Astrocyte (in vitro differentiated cells and primary cell): ENCODE data around the gene NOSTRIN. TPM values are rescaled to one million over a fixed set of nuclear protein-coding genes. Genes with fewer than 3 reads are reported as not detected.

Experiments used
- DNase-seq: peaks from one replicate; pipeline ENCODE4 v3.0.0-alpha.2; 2010; ENCODE audit warnings: low read depth
- FAIRE-seq: peaks from 2 replicates; lab custom pipeline; 2011; peaks lifted over from hg19 to GRCh38; lab: Jason Lieb, UNC
- H2AFZ ChIP-seq: 2 replicates; pipeline ENCODE4 v1.6.0; 2012; ENCODE audit warnings: low read depth, low read length, inconsistent platforms
- H3K27ac ChIP-seq: 2 replicates; pipeline ENCODE4 v1.5.1; 2011; ENCODE audit warnings: low read depth, low read length, inconsistent platforms
- H3K27me3 ChIP-seq: 2 replicates; pipeline ENCODE4 v1.6.0; 2011; ENCODE audit warnings: low read length, inconsistent platforms; ENCODE audit not compliant: insufficient read depth
- H3K36me3 ChIP-seq: 2 replicates; pipeline ENCODE4 v1.5.1; 2011; ENCODE audit warnings: low read length, inconsistent platforms; ENCODE audit not compliant: insufficient read depth
- H3K4me1 ChIP-seq: 2 replicates; pipeline ENCODE4 v1.5.1; 2011; ENCODE audit warnings: low read length, inconsistent platforms; ENCODE audit not compliant: insufficient read depth
- H3K4me2 ChIP-seq: 2 replicates; pipeline ENCODE4 v1.6.0; 2012; ENCODE audit warnings: low read length, inconsistent platforms
- H3K4me3 ChIP-seq: 2 replicates; pipeline ENCODE4 v1.5.1; 2011; ENCODE audit warnings: low read depth, mild to moderate bottlenecking, low read length, inconsistent platforms; ENCODE audit not compliant: insufficient read depth
- H3K79me2 ChIP-seq: 2 replicates; pipeline ENCODE4 v1.6.0; 2012; ENCODE audit warnings: mild to moderate bottlenecking, low read length, inconsistent platforms; ENCODE audit not compliant: insufficient read depth
- H3K9ac ChIP-seq: 2 replicates; pipeline ENCODE4 v1.6.0; 2012; ENCODE audit warnings: mild to moderate bottlenecking, low read length, inconsistent platforms
- H3K9me3 ChIP-seq: 2 replicates; pipeline ENCODE4 v1.5.1; 2012; ENCODE audit warnings: low read depth, mild to moderate bottlenecking, low read length, inconsistent platforms; ENCODE audit not compliant: insufficient read depth
- H4K20me1 ChIP-seq: 2 replicates; pipeline ENCODE4 v1.6.0; 2012; ENCODE audit warnings: low read length, inconsistent platforms; ENCODE audit not compliant: insufficient read depth
- H3K27ac Mint-ChIP-seq: one replicate; pipeline ENCODE4 v1.8.0; 2021; ENCODE audit warnings: mild to moderate bottlenecking, mixed read lengths; ENCODE audit not compliant: unreplicated experiment
- H3K27me3 Mint-ChIP-seq: one replicate; pipeline ENCODE4 v1.8.0; 2021; ENCODE audit warnings: low read depth, mixed read lengths; ENCODE audit not compliant: unreplicated experiment
- H3K36me3 Mint-ChIP-seq: one replicate; pipeline ENCODE4 v1.8.0; 2021; ENCODE audit warnings: low read depth, mixed read lengths; ENCODE audit not compliant: unreplicated experiment
- H3K4me1 Mint-ChIP-seq: one replicate; pipeline ENCODE4 v1.8.0; 2021; ENCODE audit warnings: low read depth, mixed read lengths; ENCODE audit not compliant: unreplicated experiment
- H3K4me3 Mint-ChIP-seq: one replicate; pipeline ENCODE4 v1.8.0; 2021; ENCODE audit warnings: mild to moderate bottlenecking, moderate library complexity, mixed read lengths; ENCODE audit not compliant: unreplicated experiment
- H3K9me3 Mint-ChIP-seq: one replicate; pipeline ENCODE4 v1.8.0; 2021; ENCODE audit warnings: mild to moderate bottlenecking, mixed read lengths; ENCODE audit not compliant: unreplicated experiment
- CTCF ChIP-seq: IDR thresholded peaks from 2 replicates; pipeline ENCODE4 v1.5.1; 2011; ENCODE audit warnings: low read depth, mild to moderate bottlenecking, inconsistent platforms, low read length, moderate library complexity; ENCODE audit not compliant: insufficient read depth
- EZH2 ChIP-seq: IDR thresholded peaks from 2 replicates; pipeline ENCODE4 v1.6.1; 2012; ENCODE audit warnings: mild to moderate bottlenecking, low read length, inconsistent platforms; ENCODE audit not compliant: insufficient read depth
- total RNA-seq: library from RNA; stranded (reverse); gene quantifications from 2 replicates; pipeline ENCODE4 v1.2.1, GENCODE V29; 2021

NOSTRIN gene
- total RNA-seq, 1 donor from 2014 or later = not detected

GRCh38 chr2:168784993-168785392, 17.4 kb upstream of the NOSTRIN start:
- H3K9me3 Mint-ChIP-seq = no peaks in the 10 kb centered on the region
- no peak for TF ChIP-seq EZH2
- TF ChIP-seq CTCF = no peak
- H3K4me3 Mint-ChIP-seq = no peak overlapping the region
- H3K4me1 Mint-ChIP-seq = peaks cover 1% of the 10 kb centered on the region
- H3K4me2 ChIP-seq = no peak overlapping the region
- FAIRE-seq = no peak
- no peaks in the 10 kb centered on the region for H4K20me1 ChIP-seq
- H3K9ac ChIP-seq = no peak overlapping the region
- no peak overlapping the region for H3K27ac Mint-ChIP-seq
- no peaks in the 10 kb centered on the region for H3K27me3 ChIP-seq
- H3K27ac ChIP-seq = no peak overlapping the region
- no peak overlapping the region for H3K4me3 ChIP-seq
- no peaks in the 10 kb centered on the region for H3K79me2 ChIP-seq
- no peaks in the 10 kb centered on the region for H3K9me3 ChIP-seq
- no peak overlapping the region for H2AFZ ChIP-seq
- no peak for DNase-seq
- H3K36me3 ChIP-seq = no peaks in the 10 kb centered on the region
- H3K27me3 Mint-ChIP-seq = peaks cover 5% of the 10 kb centered on the region
- no peaks in the 10 kb centered on the region for H3K36me3 Mint-ChIP-seq
- H3K4me1 ChIP-seq = no peaks in the 10 kb centered on the region

- Histone ChIP-seq H3K27me3 (no peaks in the 10 kb centered on the region), H3K36me3 (no peaks in the 10 kb centered on the region)
- no peak for FAIRE-seq
Measured at GRCh38 chr2:168787098-168787781, 15.2 kb upstream of the NOSTRIN start.

More at GRCh38 chr2:168787098-168787781, 15.2 kb upstream of the NOSTRIN start:
- no peak overlapping the region for H3K9ac ChIP-seq
- H4K20me1 ChIP-seq = no peaks in the 10 kb centered on the region
- H3K36me3 Mint-ChIP-seq = peaks cover 1% of the 10 kb centered on the region
- no peak overlapping the region for H3K27ac ChIP-seq
- DNase-seq = no peak
- no peak overlapping the region for H3K4me3 Mint-ChIP-seq
- TF ChIP-seq CTCF (no peak), EZH2 (no peak)
- no peaks in the 10 kb centered on the region for H3K79me2 ChIP-seq
- H3K9me3 ChIP-seq = no peaks in the 10 kb centered on the region
- H3K27ac Mint-ChIP-seq = no peak overlapping the region
- no peaks in the 10 kb centered on the region for H3K9me3 Mint-ChIP-seq
- H3K4me3 ChIP-seq = no peak overlapping the region
- H3K4me1 Mint-ChIP-seq = no peaks in the 10 kb centered on the region
- H3K4me1 ChIP-seq = no peaks in the 10 kb centered on the region
- H2AFZ ChIP-seq = no peak overlapping the region
- H3K4me2 ChIP-seq = no peak overlapping the region
- peaks cover 5% of the 10 kb centered on the region for H3K27me3 Mint-ChIP-seq
